ENCODE results near the gene BPIFB6.
"Not testable (repeated sequence)": the region's sequence is repeated elsewhere in the genome, so short reads cannot be mapped to it uniquely, and the experiment has no call there.

The BPIFB6 gene

DNA sequence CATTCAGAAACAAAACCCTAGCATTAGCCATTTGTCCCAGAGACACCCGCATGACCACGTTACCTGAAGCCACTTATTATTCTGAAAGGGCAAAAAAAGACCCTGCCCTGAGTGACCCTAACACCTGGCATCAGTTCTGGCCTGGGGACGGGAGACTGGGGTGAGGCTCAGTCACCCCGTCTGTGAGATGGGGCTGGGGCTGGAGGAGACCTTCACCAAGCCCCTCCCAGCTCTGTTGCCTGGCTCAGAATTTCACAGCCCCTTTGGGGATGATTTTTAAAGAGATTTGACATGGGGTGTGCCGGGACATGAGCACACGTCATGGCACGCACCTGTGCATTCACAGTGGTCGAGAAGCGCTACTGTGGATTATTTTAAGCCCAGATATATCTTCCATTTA, 1.4 kb upstream of the BPIFB6 start:
- H3K9me3 ChIP-seq (ENCODE audit: control insufficient read depth, low read depth, low read length), result no peaks in the 10 kb centered on the region
- no peak overlapping the region for H3K27ac ChIP-seq (ENCODE audit: low read length)
- no peaks in the 10 kb centered on the region for H3K4me1 ChIP-seq (ENCODE audit: control insufficient read depth, low read depth, low read length)
- no peak overlapping the region for H3K9ac ChIP-seq (ENCODE audit: low read length)
- H3K27me3 ChIP-seq (ENCODE audit: control insufficient read depth, insufficient read depth, low read length), result no peaks in the 10 kb centered on the region
- no peak overlapping the region for H3K4me3 ChIP-seq (ENCODE audit: low read length)
- no peaks in the 10 kb centered on the region for H3K36me3 ChIP-seq (ENCODE audit: control insufficient read depth, low read depth, low read length)

DNA sequence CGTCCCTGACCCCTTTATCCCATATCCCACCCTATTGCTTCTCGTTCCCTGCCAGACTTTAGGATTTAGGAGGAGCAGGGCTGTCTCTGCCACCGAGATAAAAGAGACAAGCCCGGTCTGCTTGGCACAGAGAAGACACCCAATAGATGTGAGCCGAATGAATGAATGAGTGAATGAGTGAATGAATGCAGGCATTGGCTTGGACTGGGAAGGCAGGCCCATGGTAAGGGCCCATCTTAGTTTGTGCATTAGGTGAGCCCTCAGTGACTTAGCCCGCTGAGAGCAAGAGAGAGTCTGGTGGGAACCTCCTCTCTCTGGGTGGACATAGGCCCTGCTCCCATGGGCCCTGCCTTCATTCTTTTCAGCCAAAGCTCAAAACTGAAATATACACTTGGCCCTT, 879 bp upstream of the BPIFB6 start:
- no peak overlapping the region for H3K9ac ChIP-seq (ENCODE audit: low read length)
- H3K36me3 ChIP-seq (ENCODE audit: control insufficient read depth, low read depth, low read length), result no peaks in the 10 kb centered on the region
- H3K9me3 ChIP-seq (ENCODE audit: control insufficient read depth, low read depth, low read length), result no peaks in the 10 kb centered on the region
- no peak overlapping the region for H3K4me3 ChIP-seq (ENCODE audit: low read length)
- H3K27me3 ChIP-seq (ENCODE audit: control insufficient read depth, insufficient read depth, low read length), result no peaks in the 10 kb centered on the region
- no peaks in the 10 kb centered on the region for H3K4me1 ChIP-seq (ENCODE audit: control insufficient read depth, low read depth, low read length)
- no peak overlapping the region for H3K27ac ChIP-seq (ENCODE audit: low read length)

DNA sequence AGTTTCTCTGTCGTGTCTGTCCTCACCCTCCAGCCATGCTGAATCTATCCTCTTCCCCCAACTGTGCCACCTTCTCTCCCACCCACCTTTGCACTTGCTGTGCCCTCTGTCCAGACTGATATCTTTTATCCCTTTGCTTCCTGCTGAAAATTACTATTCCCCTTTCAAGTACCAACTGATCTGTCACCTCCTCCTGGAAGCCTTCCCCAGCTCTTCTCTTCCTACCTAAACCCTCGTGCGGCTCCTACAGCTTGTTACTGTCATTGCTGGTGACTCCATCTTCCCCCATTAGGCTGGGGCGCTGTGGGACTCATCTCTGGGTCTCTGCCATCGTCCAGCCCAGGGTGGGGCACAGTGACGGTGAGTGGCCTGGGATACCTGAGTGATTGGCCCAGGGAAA, 1.1 kb downstream of the BPIFB6 start:
- no peak overlapping the region for H3K4me3 ChIP-seq (ENCODE audit: low read length)
- no peaks in the 10 kb centered on the region for H3K4me1 ChIP-seq (ENCODE audit: control insufficient read depth, low read depth, low read length)
- H3K27ac ChIP-seq (ENCODE audit: low read length), result no peak overlapping the region
- no peaks in the 10 kb centered on the region for H3K9me3 ChIP-seq (ENCODE audit: control insufficient read depth, low read depth, low read length)
- H3K27me3 ChIP-seq (ENCODE audit: control insufficient read depth, insufficient read depth, low read length), result no peaks in the 10 kb centered on the region
- H3K9ac ChIP-seq (ENCODE audit: low read length), result no peak overlapping the region
- no peaks in the 10 kb centered on the region for H3K36me3 ChIP-seq (ENCODE audit: control insufficient read depth, low read depth, low read length)

DNA sequence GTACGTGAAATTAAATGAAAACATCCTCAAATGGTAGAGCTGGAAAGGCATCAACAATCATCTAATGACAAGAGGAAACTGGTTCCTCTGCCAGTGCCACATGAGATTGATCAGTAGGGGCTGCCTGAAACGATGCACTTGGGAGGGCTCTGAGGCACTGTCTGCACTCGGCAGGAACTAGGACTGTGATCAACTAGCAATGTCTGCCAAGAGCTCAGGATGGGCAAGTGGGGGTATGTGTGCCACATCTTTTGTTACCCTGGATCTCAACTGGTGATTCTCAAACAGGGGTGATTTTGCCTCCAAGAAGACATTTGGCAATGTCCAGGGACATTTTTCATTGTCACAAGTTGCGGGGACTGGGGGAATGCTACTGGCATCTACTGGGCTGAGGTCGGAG, 1.9 kb downstream of the BPIFB6 start:
- no peaks in the 10 kb centered on the region for H3K4me1 ChIP-seq (ENCODE audit: control insufficient read depth, low read depth, low read length)
- no peaks in the 10 kb centered on the region for H3K27me3 ChIP-seq (ENCODE audit: control insufficient read depth, insufficient read depth, low read length)
- H3K27ac ChIP-seq (ENCODE audit: low read length), result no peak overlapping the region
- H3K4me3 ChIP-seq (ENCODE audit: low read length), result no peak overlapping the region
- H3K9ac ChIP-seq (ENCODE audit: low read length), result no peak overlapping the region
- no peaks in the 10 kb centered on the region for H3K36me3 ChIP-seq (ENCODE audit: control insufficient read depth, low read depth, low read length)
- H3K9me3 ChIP-seq (ENCODE audit: control insufficient read depth, low read depth, low read length), result no peaks in the 10 kb centered on the region

DNA sequence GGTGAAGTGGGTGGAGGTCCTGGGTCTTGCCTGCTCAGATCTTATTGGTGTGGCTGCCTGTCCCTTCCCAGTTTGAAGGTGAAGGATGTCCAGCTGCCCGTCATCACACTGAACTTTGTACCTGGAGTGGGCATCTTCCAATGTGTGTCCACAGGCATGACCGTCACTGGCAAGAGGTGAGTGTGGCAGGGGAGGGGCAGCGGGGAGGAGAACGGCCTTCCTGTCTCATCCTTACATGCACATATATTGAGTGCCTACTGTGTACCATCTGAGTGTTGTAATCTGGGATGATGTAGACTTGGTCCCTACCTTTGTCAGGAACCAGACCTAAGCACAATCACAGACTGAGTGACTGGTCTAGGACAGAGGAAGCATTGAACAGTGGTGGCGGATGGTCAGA, 2.7 kb downstream of the BPIFB6 start:
- H3K27me3 ChIP-seq (ENCODE audit: control insufficient read depth, insufficient read depth, low read length), result no peaks in the 10 kb centered on the region
- H3K36me3 ChIP-seq (ENCODE audit: control insufficient read depth, low read depth, low read length), result no peaks in the 10 kb centered on the region

DNA sequence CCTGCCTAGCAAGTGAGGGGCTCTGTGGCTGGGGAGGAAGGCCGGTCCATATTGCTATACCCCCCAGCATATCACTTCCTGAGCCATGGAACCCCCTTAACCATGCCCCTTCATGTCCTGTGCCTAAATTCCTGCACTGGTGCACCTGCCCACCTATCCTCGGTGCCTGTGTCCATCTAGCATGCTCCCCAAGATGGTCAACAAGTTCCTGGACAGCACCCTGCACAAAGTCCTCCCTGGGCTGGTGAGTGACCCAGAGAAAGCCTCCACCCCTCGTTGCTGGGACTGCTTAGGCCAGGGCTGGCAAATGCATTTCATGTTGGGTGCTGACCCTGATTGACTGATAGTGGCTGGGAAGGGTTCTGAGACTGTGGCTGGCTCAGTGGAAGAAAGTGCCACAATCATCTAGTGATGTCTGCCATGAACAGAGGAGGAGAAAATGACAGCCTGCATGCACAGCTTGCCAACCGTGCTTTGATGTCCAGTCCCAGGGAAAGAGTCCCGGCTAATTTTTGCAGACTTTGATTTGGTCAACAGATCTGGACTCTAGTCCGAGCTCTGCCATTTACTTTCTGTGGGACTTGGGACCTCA, 3.5 kb downstream of the BPIFB6 start:
- Histone ChIP-seq H3K27ac (ENCODE audit: low read length) (no peak overlapping the region), H3K4me3 (ENCODE audit: low read length) (no peak overlapping the region), H3K27me3 (ENCODE audit: control insufficient read depth, insufficient read depth, low read length) (no peaks in the 10 kb centered on the region), H3K9me3 (ENCODE audit: control insufficient read depth, low read depth, low read length) (no peaks in the 10 kb centered on the region), H3K4me1 (ENCODE audit: control insufficient read depth, low read depth, low read length) (no peaks in the 10 kb centered on the region), H3K9ac (ENCODE audit: low read length) (no peak overlapping the region), H3K36me3 (ENCODE audit: control insufficient read depth, low read depth, low read length) (no peaks in the 10 kb centered on the region)

More for the DNA sequence above, 2.7 kb downstream of the BPIFB6 start:
- Histone ChIP-seq H3K9me3 (ENCODE audit: control insufficient read depth, low read depth, low read length) (no peaks in the 10 kb centered on the region), H3K4me3 (ENCODE audit: low read length) (no peak overlapping the region), H3K4me1 (ENCODE audit: control insufficient read depth, low read depth, low read length) (no peaks in the 10 kb centered on the region), H3K9ac (ENCODE audit: low read length) (no peak overlapping the region), H3K27ac (ENCODE audit: low read length) (no peak overlapping the region)

DNA sequence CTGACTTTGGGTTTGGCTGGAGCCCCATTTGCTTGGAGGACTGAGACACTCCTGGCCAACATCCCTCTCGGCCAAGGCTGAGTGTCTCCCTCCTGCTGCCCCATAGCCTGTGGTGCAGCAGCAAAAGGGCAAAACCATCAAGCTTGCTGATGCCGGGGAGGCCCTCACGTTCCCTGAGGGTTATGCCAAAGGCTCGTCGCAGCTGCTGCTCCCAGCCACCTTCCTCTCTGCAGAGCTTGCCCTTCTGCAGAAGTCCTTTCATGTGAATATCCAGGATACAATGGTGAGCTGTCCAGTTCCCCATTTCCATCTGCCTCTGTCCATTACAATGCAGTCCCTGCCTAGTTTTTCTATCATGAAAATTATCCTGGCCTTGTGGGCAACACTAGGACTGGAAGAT, 6.0 kb downstream of the BPIFB6 start:
- Histone ChIP-seq H3K27me3 (ENCODE audit: control insufficient read depth, insufficient read depth, low read length) (no peaks in the 10 kb centered on the region), H3K36me3 (ENCODE audit: control insufficient read depth, low read depth, low read length) (no peaks in the 10 kb centered on the region), H3K27ac (ENCODE audit: low read length) (no peak overlapping the region), H3K9ac (ENCODE audit: low read length) (no peak overlapping the region), H3K9me3 (ENCODE audit: control insufficient read depth, low read depth, low read length) (no peaks in the 10 kb centered on the region), H3K4me3 (ENCODE audit: low read length) (no peak overlapping the region), H3K4me1 (ENCODE audit: control insufficient read depth, low read depth, low read length) (no peaks in the 10 kb centered on the region)

DNA sequence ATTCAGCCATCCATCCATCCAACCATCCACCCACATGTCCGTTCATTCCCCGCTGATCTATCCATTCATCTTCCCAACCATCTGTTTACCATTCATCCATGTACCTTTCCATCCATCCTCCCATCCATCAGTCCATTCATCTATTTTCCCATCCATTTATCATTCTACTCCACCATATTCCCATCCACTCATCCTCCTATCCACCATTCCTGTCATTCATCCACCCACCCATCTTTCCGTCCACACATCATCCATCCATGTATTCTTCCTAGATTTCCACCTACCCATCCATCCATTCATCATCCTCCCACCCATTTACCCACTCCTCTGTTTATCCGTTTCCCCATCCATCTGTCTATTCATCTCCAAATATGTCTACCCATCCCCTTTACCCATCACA, 6.8 kb downstream of the BPIFB6 start:
- H3K9me3 ChIP-seq (ENCODE audit: control insufficient read depth, low read depth, low read length), result no peaks in the 10 kb centered on the region
- H3K36me3 ChIP-seq (ENCODE audit: control insufficient read depth, low read depth, low read length), result no peaks in the 10 kb centered on the region
- no peak overlapping the region for H3K9ac ChIP-seq (ENCODE audit: low read length)
- H3K27me3 ChIP-seq (ENCODE audit: control insufficient read depth, insufficient read depth, low read length), result no peaks in the 10 kb centered on the region
- H3K27ac ChIP-seq (ENCODE audit: low read length), result no peak overlapping the region
- H3K4me1 ChIP-seq (ENCODE audit: control insufficient read depth, low read depth, low read length), result no peaks in the 10 kb centered on the region
- no peak overlapping the region for H3K4me3 ChIP-seq (ENCODE audit: low read length)

DNA sequence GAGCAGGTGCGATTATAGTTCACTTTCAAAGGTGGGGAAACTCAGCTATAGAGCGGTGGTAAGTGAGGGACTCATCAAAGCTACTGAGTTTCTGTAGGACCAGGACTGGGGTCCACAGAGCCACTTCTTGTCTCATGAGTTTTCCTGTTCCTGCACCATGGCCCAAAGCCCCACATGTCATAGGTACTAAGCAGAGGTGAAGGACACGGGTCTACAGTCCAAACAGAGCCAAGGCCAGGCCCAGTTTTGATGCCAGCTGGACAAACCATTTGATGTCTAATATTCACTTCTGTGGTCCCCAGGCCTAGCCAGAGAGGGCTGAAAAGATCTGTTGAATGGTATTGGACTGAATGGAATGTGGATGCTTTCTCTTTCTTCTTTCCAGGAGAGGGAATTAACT, 11.0 kb downstream of the BPIFB6 start:
- H3K9ac ChIP-seq (ENCODE audit: low read length), result no peak overlapping the region
- H3K4me1 ChIP-seq (ENCODE audit: control insufficient read depth, low read depth, low read length), result no peaks in the 10 kb centered on the region
- no peaks in the 10 kb centered on the region for H3K36me3 ChIP-seq (ENCODE audit: control insufficient read depth, low read depth, low read length)
- no peaks in the 10 kb centered on the region for H3K9me3 ChIP-seq (ENCODE audit: control insufficient read depth, low read depth, low read length)
- H3K27ac ChIP-seq (ENCODE audit: low read length), result no peak overlapping the region
- H3K4me3 ChIP-seq (ENCODE audit: low read length), result no peak overlapping the region
- no peaks in the 10 kb centered on the region for H3K27me3 ChIP-seq (ENCODE audit: control insufficient read depth, insufficient read depth, low read length)

DNA sequence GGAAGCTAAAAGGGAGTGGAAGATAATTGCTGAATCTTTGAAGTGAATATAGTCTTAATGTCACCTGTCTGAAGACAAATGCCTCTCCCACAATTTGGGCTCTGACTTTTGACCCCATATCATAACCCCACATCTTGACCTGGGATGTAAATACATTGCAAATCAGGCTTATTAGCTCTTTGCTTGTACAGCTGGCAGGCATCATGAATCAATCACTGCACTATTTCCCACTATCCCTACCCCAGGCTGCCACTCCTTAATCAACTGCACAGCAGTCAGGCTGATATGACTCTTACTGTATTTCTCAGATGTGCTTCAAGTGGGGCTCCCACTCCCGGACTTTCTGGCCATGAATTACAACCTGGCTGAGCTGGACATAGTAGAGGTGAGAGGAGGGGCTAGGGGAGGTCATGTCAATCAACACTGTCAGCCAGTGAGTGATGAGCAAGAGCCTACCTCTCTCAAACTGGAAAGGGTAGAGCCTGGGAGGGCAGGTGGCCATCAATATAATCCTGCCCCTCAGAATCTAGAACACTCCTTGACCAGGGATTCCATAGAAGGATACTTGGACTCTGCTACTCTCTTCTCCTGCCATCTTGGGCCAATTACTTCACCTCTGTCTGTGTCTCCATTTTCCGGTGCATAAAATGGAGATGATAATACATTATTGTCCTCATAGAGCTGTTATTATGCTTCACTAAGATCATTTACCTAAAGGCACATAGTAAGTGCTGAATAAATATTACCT, 11.7 kb downstream of the BPIFB6 start:
- Histone ChIP-seq H3K27ac (ENCODE audit: low read length) (no peak overlapping the region), H3K9me3 (ENCODE audit: control insufficient read depth, low read depth, low read length) (no peaks in the 10 kb centered on the region), H3K27me3 (ENCODE audit: control insufficient read depth, insufficient read depth, low read length) (no peaks in the 10 kb centered on the region), H3K9ac (ENCODE audit: low read length) (no peak overlapping the region), H3K4me3 (ENCODE audit: low read length) (no peak overlapping the region), H3K4me1 (ENCODE audit: control insufficient read depth, low read depth, low read length) (no peaks in the 10 kb centered on the region), H3K36me3 (ENCODE audit: control insufficient read depth, low read depth, low read length) (no peaks in the 10 kb centered on the region)

DNA sequence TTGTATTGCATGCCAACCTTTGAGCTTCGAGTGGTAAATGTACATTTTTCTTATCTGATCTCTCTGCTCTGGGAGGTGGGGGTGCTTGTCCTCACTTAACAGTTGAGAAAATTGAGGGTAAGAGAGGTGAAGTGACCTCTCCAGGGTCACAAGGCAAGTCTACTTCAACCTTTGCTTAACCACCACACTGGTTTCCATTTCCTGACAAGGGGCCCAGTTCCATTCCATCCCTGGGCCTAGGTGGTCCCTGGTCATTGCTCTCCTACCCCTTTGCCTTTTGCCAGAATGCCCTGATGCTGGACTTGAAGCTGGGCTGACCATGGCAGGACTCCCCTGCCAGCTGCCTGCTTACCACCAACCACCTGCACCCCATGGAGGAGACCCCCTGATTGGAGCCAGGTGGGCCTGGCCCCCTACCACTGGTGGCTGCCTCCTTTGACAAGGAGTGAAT, 12.3 kb downstream of the BPIFB6 start:
- H3K4me1 ChIP-seq (ENCODE audit: control insufficient read depth, low read depth, low read length), result no peaks in the 10 kb centered on the region
- no peaks in the 10 kb centered on the region for H3K36me3 ChIP-seq (ENCODE audit: control insufficient read depth, low read depth, low read length)
- no peaks in the 10 kb centered on the region for H3K9me3 ChIP-seq (ENCODE audit: control insufficient read depth, low read depth, low read length)
- no peak overlapping the region for H3K4me3 ChIP-seq (ENCODE audit: low read length)
- no peaks in the 10 kb centered on the region for H3K27me3 ChIP-seq (ENCODE audit: control insufficient read depth, insufficient read depth, low read length)
- no peak overlapping the region for H3K27ac ChIP-seq (ENCODE audit: low read length)
- H3K9ac ChIP-seq (ENCODE audit: low read length), result no peak overlapping the region

DNA sequence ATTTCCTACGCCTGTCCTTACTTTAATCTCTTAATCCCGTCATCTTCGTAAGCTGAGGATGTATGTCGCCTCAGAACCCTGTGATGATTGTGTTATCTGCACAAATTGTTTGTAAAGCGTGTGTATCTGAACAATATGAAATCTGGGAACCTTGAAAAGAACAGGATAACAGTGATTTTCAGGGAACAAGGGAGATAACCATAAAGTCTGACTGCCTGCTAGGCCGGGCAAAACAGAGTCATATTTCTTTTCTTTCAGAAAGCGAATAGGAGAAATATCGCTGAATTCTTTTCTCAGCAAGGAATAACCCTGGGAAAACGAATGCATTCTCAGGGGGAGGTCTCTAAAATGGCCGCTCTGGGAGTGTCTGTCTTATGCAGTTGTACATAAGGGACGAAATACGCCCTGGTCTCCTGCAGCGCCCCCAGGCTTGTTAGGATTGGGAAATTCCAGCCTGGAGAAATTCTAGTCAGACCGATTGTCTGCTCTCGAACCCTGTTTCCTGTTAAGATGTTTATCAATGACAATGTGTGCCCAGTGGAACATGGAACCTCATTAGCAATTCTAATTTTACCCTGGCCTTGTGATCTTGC, 13.8 kb downstream of the BPIFB6 start:
- H3K4me3 ChIP-seq (ENCODE audit: low read length); H3K9me3 ChIP-seq (ENCODE audit: control insufficient read depth, low read depth, low read length); H3K36me3 ChIP-seq (ENCODE audit: control insufficient read depth, low read depth, low read length); H3K27me3 ChIP-seq (ENCODE audit: control insufficient read depth, insufficient read depth, low read length); H3K9ac ChIP-seq (ENCODE audit: low read length); H3K27ac ChIP-seq (ENCODE audit: low read length); H3K4me1 ChIP-seq (ENCODE audit: control insufficient read depth, low read depth, low read length): not testable (repeated sequence)
